DND-41 (cell line): Measurements from ENCODE around the gene CD70.
"Not testable (repeated sequence)": the region's sequence is repeated elsewhere in the genome, so short reads cannot be mapped to it uniquely, and the experiment has no call there.

Experiments
- ATAC-seq: fragments of 200-7000 bp; cut with Tn5 transposase; 3 replicates; pipeline ENCODE4 v1.9.1; 2021; ENCODE audit warnings: low read depth; ENCODE audit not compliant: insufficient read depth
- DNase-seq: peaks from one replicate; pipeline ENCODE4 v3.0.0-alpha.2; 2020
- H2AFZ ChIP-seq: 2 replicates; pipeline ENCODE4 v1.6.0; 2012; ENCODE audit warnings: low read depth, low read length
- H3K27ac ChIP-seq: 2 replicates; pipeline ENCODE4 v1.5.1; 2012; ENCODE audit warnings: low read length, inconsistent platforms
- H3K27me3 ChIP-seq: fragments of 200-600 bp; sonication (generic); 2 replicates; pipeline ENCODE4 v1.6.0; 2012; ENCODE audit warnings: low read length, mild to moderate bottlenecking, inconsistent platforms; ENCODE audit not compliant: insufficient read depth, poor library complexity
- H3K36me3 ChIP-seq: 2 replicates; pipeline ENCODE4 v1.5.1; 2012; ENCODE audit warnings: low read length, inconsistent platforms; ENCODE audit not compliant: insufficient read depth
- H3K4me1 ChIP-seq: 2 replicates; pipeline ENCODE4 v1.5.1; 2012; ENCODE audit warnings: mild to moderate bottlenecking, low read length; ENCODE audit not compliant: insufficient read depth
- H3K4me2 ChIP-seq: 2 replicates; pipeline ENCODE4 v1.6.0; 2012; ENCODE audit warnings: mild to moderate bottlenecking, moderate library complexity, low read length, inconsistent platforms; ENCODE audit not compliant: insufficient read depth
- H3K4me3 ChIP-seq, 2 experiments: fragments of 200-600 bp in 1 of 2; shearing (Covaris generic) in 1 of 2; 2 replicates each; pipeline ENCODE4 v1.5.1; 2012 to 2016; ENCODE audit warnings: inconsistent platforms in 2 of 2, low read length in 2 of 2, mild to moderate bottlenecking in 2 of 2, low read depth in 1 of 2, moderate library complexity in 1 of 2
- H3K79me2 ChIP-seq: 2 replicates; pipeline ENCODE4 v1.6.0; 2012; ENCODE audit warnings: low read length, inconsistent platforms; ENCODE audit not compliant: insufficient read depth
- H3K9ac ChIP-seq: 2 replicates; pipeline ENCODE4 v1.6.0; 2012; ENCODE audit warnings: low read depth, mild to moderate bottlenecking, inconsistent platforms, low read length, moderate library complexity
- H3K9me3 ChIP-seq: 2 replicates; pipeline ENCODE4 v1.5.1; 2012; ENCODE audit warnings: low read length, moderate library complexity, mild to moderate bottlenecking, inconsistent platforms; ENCODE audit not compliant: insufficient read depth, severe bottlenecking
- H4K20me1 ChIP-seq: 2 replicates; pipeline ENCODE4 v1.6.0; 2012; ENCODE audit warnings: low read length; ENCODE audit not compliant: insufficient read depth
- EZH2 ChIP-seq: IDR thresholded peaks from 3 replicates; pipeline ENCODE4 v1.6.1; 2012; ENCODE audit warnings: borderline replicate concordance, low read depth, mild to moderate bottlenecking, moderate library complexity, low read length, inconsistent platforms; ENCODE audit not compliant: severe bottlenecking
- TF ChIP-seq, protein P1 (sequence below): IDR thresholded peaks from 2 replicates; pipeline ENCODE4 v1.5.1; 2012; ENCODE audit warnings: borderline replicate concordance, low read length, moderate library complexity, mild to moderate bottlenecking; ENCODE audit not compliant: poor library complexity, severe bottlenecking; ENCODE audit errors: extremely low read depth

The CD70 gene

DNA sequence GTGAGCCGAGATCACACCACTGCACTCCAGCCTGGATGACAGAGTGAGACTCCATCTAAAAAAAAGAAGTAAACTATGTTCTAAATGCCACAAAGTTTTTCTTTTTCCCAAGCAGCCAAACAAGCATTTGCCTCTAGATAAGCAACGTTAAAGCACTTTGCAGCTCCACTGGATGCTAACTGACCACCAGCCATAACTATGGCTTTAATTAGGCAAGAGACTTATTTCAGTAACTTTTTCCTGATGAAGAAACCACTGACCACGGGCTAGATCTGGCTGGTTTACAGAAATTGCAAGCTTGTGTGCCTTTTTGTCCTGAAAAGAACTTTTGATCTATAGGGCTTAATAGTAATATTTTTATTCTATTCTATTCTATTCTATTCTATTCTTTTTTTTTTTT, 22.1 kb downstream of the CD70 start:
- H3K9ac ChIP-seq, result no peak overlapping the region
- no peak overlapping the region for H3K4me3 ChIP-seq
- H3K4me1 ChIP-seq, result no peaks in the 10 kb centered on the region
- no peaks in the 10 kb centered on the region for H4K20me1 ChIP-seq
- no peaks in the 10 kb centered on the region for H3K79me2 ChIP-seq
- H3K27ac ChIP-seq, result no peak overlapping the region
- peaks cover 11% of the 10 kb centered on the region for H3K9me3 ChIP-seq
- H3K36me3 ChIP-seq, result no peaks in the 10 kb centered on the region
- no peaks in the 10 kb centered on the region for H3K27me3 ChIP-seq
- ATAC-seq (no peak), DNase-seq (no peak)
- TF ChIP-seq EZH2, result no peak
- H2AFZ ChIP-seq, result no peak overlapping the region
- H3K4me2 ChIP-seq, result no peak overlapping the region

DNA sequence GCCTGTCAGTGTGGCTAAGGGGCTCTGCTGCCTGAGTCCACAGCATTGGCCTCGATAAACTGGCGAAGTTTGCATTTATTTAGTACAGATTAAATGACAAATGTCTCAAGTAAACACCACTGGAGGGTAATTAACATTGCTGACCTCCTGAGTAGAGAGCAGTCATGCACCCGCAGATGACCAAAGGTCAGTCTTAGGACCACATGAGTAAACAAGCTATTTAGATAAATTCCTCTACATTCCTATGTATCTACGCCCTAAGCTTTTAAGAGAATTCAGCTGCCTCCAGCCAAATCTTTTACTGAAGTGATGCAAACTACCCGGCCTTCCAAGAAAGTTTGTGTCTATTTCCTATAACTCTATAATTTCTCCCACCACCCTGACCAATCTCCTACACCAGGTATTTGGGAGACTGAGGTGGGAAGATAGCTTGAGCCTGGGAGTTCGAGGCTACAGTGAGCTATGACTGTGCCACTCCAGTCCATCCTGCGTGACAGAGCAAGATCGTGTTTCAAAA, 22.9 kb downstream of the CD70 start:
- no peaks in the 10 kb centered on the region for H3K36me3 ChIP-seq
- H4K20me1 ChIP-seq, result no peaks in the 10 kb centered on the region
- H3K9me3 ChIP-seq, result peaks cover 11% of the 10 kb centered on the region
- ATAC-seq (no peak), DNase-seq (no peak)
- H3K9ac ChIP-seq, result no peak overlapping the region
- no peak overlapping the region for H3K27ac ChIP-seq
- H2AFZ ChIP-seq, result no peak overlapping the region
- TF ChIP-seq, protein P1, sequence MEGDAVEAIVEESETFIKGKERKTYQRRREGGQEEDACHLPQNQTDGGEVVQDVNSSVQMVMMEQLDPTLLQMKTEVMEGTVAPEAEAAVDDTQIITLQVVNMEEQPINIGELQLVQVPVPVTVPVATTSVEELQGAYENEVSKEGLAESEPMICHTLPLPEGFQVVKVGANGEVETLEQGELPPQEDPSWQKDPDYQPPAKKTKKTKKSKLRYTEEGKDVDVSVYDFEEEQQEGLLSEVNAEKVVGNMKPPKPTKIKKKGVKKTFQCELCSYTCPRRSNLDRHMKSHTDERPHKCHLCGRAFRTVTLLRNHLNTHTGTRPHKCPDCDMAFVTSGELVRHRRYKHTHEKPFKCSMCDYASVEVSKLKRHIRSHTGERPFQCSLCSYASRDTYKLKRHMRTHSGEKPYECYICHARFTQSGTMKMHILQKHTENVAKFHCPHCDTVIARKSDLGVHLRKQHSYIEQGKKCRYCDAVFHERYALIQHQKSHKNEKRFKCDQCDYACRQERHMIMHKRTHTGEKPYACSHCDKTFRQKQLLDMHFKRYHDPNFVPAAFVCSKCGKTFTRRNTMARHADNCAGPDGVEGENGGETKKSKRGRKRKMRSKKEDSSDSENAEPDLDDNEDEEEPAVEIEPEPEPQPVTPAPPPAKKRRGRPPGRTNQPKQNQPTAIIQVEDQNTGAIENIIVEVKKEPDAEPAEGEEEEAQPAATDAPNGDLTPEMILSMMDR, result no peak
- TF ChIP-seq EZH2, result no peak
- no peaks in the 10 kb centered on the region for H3K27me3 ChIP-seq
- no peaks in the 10 kb centered on the region for H3K79me2 ChIP-seq
- H3K4me1 ChIP-seq, result no peaks in the 10 kb centered on the region
- no peak overlapping the region for H3K4me3 ChIP-seq
- H3K4me2 ChIP-seq, result no peak overlapping the region

DNA sequence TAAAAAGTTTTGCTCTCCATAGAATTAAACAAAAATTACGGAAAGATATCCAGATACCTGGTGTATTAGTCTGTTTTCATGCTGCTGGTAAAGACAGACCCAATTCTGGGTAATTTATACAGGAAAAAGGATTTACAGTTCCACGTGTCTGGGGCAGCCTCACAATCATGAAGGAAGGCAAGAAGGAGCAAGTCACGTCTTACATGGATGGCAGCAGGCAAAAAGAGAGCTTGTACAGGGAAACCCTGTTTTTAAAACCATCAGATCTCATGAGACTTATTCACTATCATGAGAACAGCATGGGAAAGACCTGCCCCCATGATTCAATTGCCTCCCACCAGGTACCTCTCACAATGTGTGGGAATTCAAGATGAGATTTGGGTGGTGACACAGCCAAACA, 24.2 kb downstream of the CD70 start:
- not testable (repeated sequence) for H3K27ac ChIP-seq, H3K36me3 ChIP-seq, H3K9ac ChIP-seq, DNase-seq, ATAC-seq, H3K4me1 ChIP-seq, H4K20me1 ChIP-seq, H2AFZ ChIP-seq, H3K4me2 ChIP-seq, H3K4me3 ChIP-seq, H3K27me3 ChIP-seq, H3K79me2 ChIP-seq
- peaks cover 11% of the 10 kb centered on the region for H3K9me3 ChIP-seq

DNA sequence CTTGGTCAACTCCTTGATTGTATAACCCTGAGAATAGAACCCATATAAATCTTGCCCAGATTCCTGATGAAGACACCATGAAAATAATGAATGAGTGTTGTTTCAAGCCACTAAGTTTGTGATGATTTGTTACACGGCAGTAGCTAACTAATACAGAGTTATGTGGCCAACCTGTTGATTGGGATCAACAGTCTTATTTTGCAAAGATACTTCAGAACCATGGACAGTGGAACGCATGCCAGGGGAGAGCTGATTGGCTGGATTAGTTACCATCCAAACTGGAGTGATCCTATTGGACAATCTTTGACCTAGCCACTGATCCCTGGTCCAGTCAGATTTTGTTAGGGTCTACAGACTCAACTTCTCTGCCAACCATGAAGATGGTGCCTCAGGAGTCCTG, 26.6 kb downstream of the CD70 start:
- no peak overlapping the region for H3K4me2 ChIP-seq
- ATAC-seq (peak; percentile 68; the same call in 2 of the 3 replicates), DNase-seq (peak; percentile 56)
- H3K27ac ChIP-seq, result no peak overlapping the region
- H4K20me1 ChIP-seq, result no peaks in the 10 kb centered on the region
- H3K4me1 ChIP-seq, result no peaks in the 10 kb centered on the region
- H2AFZ ChIP-seq, result no peak overlapping the region
- H3K9ac ChIP-seq, result no peak overlapping the region
- peaks cover 6% of the 10 kb centered on the region for H3K9me3 ChIP-seq
- TF ChIP-seq, protein P1, result no peak
- no peak for TF ChIP-seq EZH2
- H3K36me3 ChIP-seq, result no peaks in the 10 kb centered on the region
- no peak overlapping the region for H3K4me3 ChIP-seq
- H3K27me3 ChIP-seq, result no peaks in the 10 kb centered on the region
- no peaks in the 10 kb centered on the region for H3K79me2 ChIP-seq
